NCI-H446 (cell line): Measurements from ENCODE around the gene C9.
"Not testable (repeated sequence)": the region's sequence is repeated elsewhere in the genome, so short reads cannot be mapped to it uniquely, and the experiment has no call there.

Source experiments
- DNase-seq, 2 experiments: peaks; one replicate each; lab custom pipeline; 2025; lab: John Stamatoyannopoulos, UW

The C9 gene

GRCh38 chr5:39257554-39257953 is 106.7 kb downstream of the C9 start:
- no peak for DNase-seq

GRCh38 chr5:39256477-39257235 is 107.6 kb downstream of the C9 start:
- DNase-seq, result no peak

- no peak for DNase-seq
Measured at GRCh38 chr5:39255406-39255805, 108.9 kb downstream of the C9 start.

GRCh38 chr5:39254671-39255070 is 109.6 kb downstream of the C9 start:
- no peak for DNase-seq

GRCh38 chr5:39253196-39253595 is 111.1 kb downstream of the C9 start:
- no peak for DNase-seq

GRCh38 chr5:39249564-39250274 is 114.6 kb downstream of the C9 start:
- DNase-seq, result no peak

GRCh38 chr5:39249069-39249468 is 115.2 kb downstream of the C9 start:
- DNase-seq, result no peak

- DNase-seq, result no peak
Measured at GRCh38 chr5:39240750-39241149, 123.5 kb downstream of the C9 start.

- DNase-seq, result no peak
Measured at GRCh38 chr5:39238366-39239105, 125.8 kb downstream of the C9 start.

GRCh38 chr5:39236718-39237117 is 127.6 kb downstream of the C9 start:
- DNase-seq, result no peak

GRCh38 chr5:39235648-39236047 is 128.6 kb downstream of the C9 start:
- no peak for DNase-seq

GRCh38 chr5:39234494-39234893 is 129.8 kb downstream of the C9 start:
- DNase-seq, result not testable (repeated sequence)
